ENCODE data around the gene TRIM15. TPM values are rescaled to one million over a fixed set of nuclear protein-coding genes. Genes with fewer than 3 reads are reported as not detected.

TRIM15 gene
- total and polyA plus RNA-seq, 10 of the 15 experiments (the other 5 are each of a cell fraction or from before 2014, with no cell fraction given): 0.29 TPM; not detected in 9

- TF ChIP-seq YY1 (IDR thresholded peaks at IDR 0.05; ENCODE audit: low read depth, low read length) (peak; percentile 62), NR2F1 (conservative IDR thresholded peaks at IDR 0.05) (peak; percentile 72), ZNF687 (IDR thresholded peaks at IDR 0.05) (peak; percentile 93), CHD2 (IDR thresholded peaks at IDR 0.05; ENCODE audit: borderline replicate concordance, low read depth, low read length) (0 out of 2 replicates have a peak, but pooled peaks have one; percentile 32), BCL11A (IDR thresholded peaks at IDR 0.05; ENCODE audit: low read depth, low read length) (no peak), CREB1 (IDR thresholded peaks at IDR 0.05; ENCODE audit: low read depth) (peak; percentile 84), ZBTB4 (CRISPR knock-in tag; IDR thresholded peaks at IDR 0.05) (no peak), SIN3A (IDR thresholded peaks at IDR 0.05; ENCODE audit: low read depth, low read length) (peak; percentile 29; the same call in 1 of the 2 replicates), MEF2B (IDR thresholded peaks at IDR 0.05; ENCODE audit: partially characterized antibody, poor library complexity, severe bottlenecking) (no peak), PML (IDR thresholded peaks at IDR 0.05; ENCODE audit: low read length) (peak; percentile 43; the same call in 1 of the 2 replicates), ELK1 (IDR thresholded peaks at IDR 0.05; ENCODE audit: low read depth, low read length) (peak; percentile 40), POLR2AphosphoS2 (IDR thresholded peaks at IDR 0.05; ENCODE audit: low read depth, low read length) (peak; percentile 89), EGR1 (IDR thresholded peaks at IDR 0.05; ENCODE audit: borderline replicate concordance in 1 of 2, low read depth in 2 of 2, low read length in 2 of 2) (peak in 1 of 2 experiments; percentile 50; a peak in 1 of 3 replicates), RUNX3 (IDR thresholded peaks at IDR 0.05; ENCODE audit: low read length) (peak; percentile 72), SMAD5 (IDR thresholded peaks at IDR 0.05; ENCODE audit: low read depth) (peak; percentile 35; the same call in 1 of the 2 replicates), TCF12 (IDR thresholded peaks at IDR 0.05; ENCODE audit: low read depth, low read length) (peak; percentile 18; the same call in 1 of the 2 replicates), EP300 (IDR thresholded peaks at IDR 0.05; ENCODE audit: borderline replicate concordance in 1 of 2, control insufficient read depth in 1 of 2, low read depth in 2 of 2, low read length in 2 of 2) (no peak), CREM (IDR thresholded peaks at IDR 0.05; ENCODE audit: low read depth) (peak; percentile 80), ATF2 (IDR thresholded peaks at IDR 0.05; ENCODE audit: low read length) (no peak), PAX5 (IDR thresholded peaks at IDR 0.05; ENCODE audit: borderline replicate concordance, low read depth, low read length) (no peak; the same call in 1 of the 2 replicates)
These were observed 50.8 kb downstream of the TRIM15 start (continued) for GRCh38 chr6:30213957-30214656.

All from GM12878 (cell line).